NCI-H2196 (cell line): ENCODE data around the gene DAP.

Source experiments
- DNase-seq: peaks from one replicate; lab custom pipeline; 2025; ENCODE audit not compliant: unreplicated experiment; lab: John Stamatoyannopoulos, UW

The DAP gene

GRCh38 chr5:10712574-10713366, 48.3 kb downstream of the DAP start:
- no peak for DNase-seq

GRCh38 chr5:10711562-10711961, 49.5 kb downstream of the DAP start:
- no peak for DNase-seq

GRCh38 chr5:10710513-10711128, 50.4 kb downstream of the DAP start:
- no peak for DNase-seq

- no peak for DNase-seq
These were observed 51.1 kb downstream of the DAP start for GRCh38 chr5:10709933-10710332.

GRCh38 chr5:10709409-10709808, 51.6 kb downstream of the DAP start:
- no peak for DNase-seq

GRCh38 chr5:10708189-10708944, 52.7 kb downstream of the DAP start:
- DNase-seq, result no peak

- DNase-seq, result no peak
These were observed 53.6 kb downstream of the DAP start for GRCh38 chr5:10707198-10708142.

GRCh38 chr5:10706326-10706725, 54.7 kb downstream of the DAP start:
- DNase-seq, result no peak

GRCh38 chr5:10705747-10706146, 55.3 kb downstream of the DAP start:
- DNase-seq, result no peak

- DNase-seq, result peak; percentile 27
These were observed 55.9 kb downstream of the DAP start for GRCh38 chr5:10704949-10705621.

GRCh38 chr5:10703676-10704075, 57.4 kb downstream of the DAP start:
- DNase-seq, result no peak

GRCh38 chr5:10702911-10703491, 58.0 kb downstream of the DAP start:
- no peak for DNase-seq

- DNase-seq, result no peak
These were observed 58.9 kb downstream of the DAP start for GRCh38 chr5:10702040-10702629.

GRCh38 chr5:10701567-10702039, 59.4 kb downstream of the DAP start:
- peak; percentile 39 for DNase-seq

GRCh38 chr5:10700516-10700915, 60.5 kb downstream of the DAP start:
- DNase-seq, result no peak

GRCh38 chr5:10699987-10700386, 61.0 kb downstream of the DAP start:
- DNase-seq, result no peak

GRCh38 chr5:10699281-10699874, 61.7 kb downstream of the DAP start:
- no peak for DNase-seq

GRCh38 chr5:10695759-10696543, 65.1 kb downstream of the DAP start:
- no peak for DNase-seq
